NCI-H1436 treated with DMSO at 0.1 percent for 48 hours (cell line): ENCODE data around the gene DENND2A.

Source experiments
- DNase-seq: peaks from one replicate; lab custom pipeline; 2025; lab: John Stamatoyannopoulos, UW

DENND2A gene

DNA sequence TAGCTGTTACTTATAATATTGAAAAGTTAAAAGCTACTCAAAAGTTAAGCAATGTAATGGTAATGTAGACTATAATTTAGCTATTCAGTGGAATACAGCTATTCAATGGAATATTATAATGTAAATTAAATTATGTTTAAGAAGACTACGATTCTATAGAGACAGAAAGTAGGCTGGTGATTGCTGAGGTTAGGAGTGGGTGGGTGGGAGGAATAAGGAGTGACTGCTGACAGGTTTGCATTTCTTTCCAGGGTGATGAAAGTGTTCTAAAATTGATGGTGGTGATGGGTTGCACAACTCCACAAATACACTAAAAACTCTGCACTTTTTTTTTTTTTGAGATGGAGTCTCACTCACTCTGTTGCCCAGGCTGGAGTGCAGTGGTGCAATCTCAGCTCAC, 21.4 kb downstream of the DENND2A start:
- no peak for DNase-seq

DNA sequence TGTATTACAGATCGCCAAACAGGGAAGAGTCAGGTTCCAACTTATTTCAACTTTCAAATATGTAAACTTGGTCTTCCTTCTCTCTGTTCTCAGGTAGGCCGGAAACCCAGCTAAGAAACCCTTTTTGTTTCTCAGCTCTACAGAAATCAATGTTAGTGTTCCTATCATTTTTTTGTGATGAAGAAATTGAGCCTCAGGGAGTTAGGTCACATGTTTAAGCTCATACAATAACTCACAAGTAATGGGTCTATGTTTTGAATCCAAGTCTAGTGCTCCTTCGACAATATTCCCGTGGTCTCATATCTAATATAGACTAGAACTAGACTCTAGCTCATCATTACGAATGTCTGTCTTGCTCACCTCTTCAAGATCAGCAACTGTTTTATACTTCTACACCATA, 22.3 kb downstream of the DENND2A start:
- no peak for DNase-seq

DNA sequence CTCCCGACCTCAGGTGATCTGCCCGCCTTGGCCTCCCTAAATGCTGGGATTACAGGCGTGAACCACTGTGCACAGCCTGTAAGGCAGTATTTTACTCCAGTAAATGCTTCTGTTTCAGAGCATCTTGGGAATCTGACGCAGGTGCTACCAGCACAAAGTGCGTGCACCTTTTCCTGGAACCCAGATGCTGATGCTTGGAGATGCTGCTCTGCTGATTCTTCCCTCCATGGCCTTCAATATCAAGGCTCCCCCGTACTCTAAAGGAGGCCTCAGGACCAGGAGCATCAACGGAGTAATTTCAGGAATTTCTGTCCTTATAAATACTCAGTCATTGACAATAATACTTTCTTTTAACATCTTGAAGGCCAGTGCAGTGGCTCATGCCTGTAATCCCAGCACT, 23.5 kb downstream of the DENND2A start:
- no peak for DNase-seq

DNA sequence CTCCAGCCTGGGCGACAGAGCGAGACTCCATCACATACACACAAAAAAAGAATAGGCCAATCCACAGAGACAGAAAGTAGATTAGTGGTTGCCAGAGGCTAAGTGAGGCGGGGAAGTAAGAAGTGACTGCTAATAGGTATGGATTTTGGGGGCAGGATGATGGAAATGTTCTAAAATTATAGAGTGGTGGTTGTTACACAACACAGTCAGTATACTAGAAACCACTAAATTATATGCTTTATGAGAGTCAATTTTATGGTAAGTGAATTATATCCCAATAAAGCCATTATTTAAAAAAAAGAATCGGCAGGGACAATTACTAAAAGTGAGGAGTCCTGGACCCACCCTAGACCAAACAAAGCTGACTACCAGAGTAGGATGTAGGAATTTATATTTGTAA, 24.3 kb downstream of the DENND2A start:
- no peak for DNase-seq

DNA sequence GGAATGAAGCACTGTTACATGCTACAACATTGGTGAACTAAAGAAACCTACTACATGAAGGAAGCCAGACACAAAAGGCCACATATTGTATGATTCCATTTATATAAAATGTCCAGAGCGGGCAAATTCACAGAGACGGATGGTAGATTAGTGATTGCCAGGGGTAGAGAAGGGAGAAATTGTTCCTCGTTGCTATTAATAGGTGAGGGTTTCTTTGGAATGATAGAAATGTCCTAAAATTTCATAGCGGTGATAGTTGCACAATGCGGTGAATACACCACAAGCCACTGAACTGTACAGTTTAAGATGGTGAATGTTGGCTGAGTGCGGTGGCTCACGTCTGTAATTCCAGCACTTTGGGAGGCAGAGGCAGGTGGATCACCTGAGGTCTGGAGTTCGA, 29.0 kb downstream of the DENND2A start:
- DNase-seq: no peak

DNA sequence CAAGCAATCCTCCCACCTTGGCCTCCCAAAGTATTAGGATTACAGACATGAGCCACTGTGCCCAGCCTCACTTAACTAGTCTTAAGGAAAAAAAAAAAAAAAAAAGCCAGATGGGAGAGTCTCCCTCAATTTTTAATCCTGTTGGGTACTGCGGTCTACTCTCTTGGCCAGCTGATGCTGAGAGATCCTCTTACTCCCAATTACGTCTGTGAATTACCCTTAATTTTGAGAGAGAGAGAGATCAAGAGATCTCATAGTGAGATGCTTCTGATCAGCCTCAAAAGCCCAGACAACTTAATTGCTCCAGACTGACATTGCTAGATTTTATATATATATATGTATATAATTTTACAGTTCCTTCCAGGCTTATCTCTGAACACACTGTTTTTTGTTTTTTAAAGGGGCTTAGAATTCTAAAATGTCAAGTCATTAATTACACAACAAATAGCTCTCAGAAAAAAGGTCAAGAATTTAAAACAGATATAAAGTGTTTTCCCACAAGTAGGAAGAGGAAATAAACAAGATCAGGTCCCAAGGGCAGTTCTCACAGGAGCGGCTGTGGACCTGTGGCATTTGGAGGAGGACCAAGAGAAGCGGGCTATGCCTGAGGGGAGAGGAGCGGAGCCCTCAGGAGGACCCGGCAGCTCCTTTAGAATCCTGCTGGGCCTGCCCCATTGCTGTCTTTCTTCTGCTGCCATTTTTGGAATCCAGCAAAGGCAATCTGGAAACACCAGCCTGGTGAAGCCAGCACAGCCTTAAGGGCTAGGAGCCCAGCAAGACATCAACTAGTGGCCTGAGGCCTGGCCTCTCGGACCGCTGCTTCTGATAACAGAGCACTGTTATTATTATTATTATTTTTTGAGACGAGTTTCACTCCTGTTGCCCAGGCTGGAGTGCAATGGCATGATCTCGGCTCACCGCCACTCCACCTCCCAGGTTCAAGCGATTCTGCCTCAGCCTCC, 30.1 kb downstream of the DENND2A start:
- DNase-seq: no peak

DNA sequence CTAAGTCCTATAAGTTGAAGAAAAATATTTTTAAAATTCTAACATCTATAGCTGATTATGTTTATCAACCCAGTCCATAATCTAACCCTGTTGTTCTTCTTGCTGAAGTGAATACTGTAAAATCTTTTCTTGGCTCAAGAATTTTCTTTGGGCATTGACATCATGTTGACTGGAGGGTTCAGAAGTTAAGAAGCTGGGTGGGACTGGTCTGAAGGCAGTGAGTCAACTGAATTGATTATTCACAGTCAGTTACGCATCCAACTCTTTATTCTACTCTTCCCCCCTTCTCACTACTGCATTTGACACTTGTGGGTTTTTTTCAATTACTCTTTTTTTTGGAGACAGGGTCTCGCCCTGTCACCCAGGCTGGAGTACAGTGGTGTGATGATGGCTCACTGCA, 31.0 kb downstream of the DENND2A start:
- DNase-seq: no peak

DNA sequence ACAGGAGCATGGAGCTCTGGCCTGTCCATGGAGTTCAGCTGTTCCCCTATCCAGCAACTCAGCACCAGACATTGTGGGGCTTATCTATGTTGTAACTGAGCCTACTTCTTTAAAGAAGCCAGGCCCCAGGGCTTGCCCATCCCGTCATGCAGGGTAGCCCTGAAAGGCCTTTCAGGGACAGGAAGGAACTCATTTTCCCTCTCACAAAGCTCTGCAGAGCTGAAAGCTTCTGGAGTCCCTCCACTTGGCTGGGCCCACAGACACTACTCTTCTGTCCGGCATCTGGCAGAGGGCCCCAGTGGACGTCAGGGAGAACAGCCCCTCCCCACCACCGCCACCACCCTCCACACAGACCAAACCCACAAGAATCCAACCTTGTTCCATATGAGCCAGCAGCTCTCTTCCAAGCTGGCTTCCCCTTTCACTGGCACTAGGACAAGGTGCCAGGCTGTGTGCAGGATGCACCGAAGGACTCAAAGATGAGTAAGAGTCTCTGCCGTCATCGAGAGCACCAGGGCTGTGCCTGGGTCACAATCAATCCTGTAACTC, 33.1 kb downstream of the DENND2A start:
- DNase-seq: no peak

DNA sequence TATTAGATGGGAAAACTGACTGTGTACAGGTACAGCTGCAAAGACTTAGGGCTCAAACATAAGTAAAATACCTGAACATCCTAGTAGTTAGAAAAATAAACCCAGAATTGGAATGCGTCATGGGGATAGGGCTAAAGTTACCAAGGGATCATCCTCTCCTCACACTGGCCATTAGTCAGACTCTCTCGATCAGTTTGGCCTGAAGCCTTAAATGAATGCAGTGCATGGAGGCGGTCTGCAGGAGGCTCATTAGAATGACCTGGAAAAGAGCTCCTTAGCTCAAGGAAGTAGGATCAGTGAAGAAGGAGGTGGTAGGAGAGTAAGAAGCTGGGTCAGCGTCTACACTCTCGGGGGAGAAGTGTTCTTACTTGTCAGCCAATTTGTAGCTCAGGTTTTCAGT, 35.3 kb downstream of the DENND2A start:
- DNase-seq: no peak

DNA sequence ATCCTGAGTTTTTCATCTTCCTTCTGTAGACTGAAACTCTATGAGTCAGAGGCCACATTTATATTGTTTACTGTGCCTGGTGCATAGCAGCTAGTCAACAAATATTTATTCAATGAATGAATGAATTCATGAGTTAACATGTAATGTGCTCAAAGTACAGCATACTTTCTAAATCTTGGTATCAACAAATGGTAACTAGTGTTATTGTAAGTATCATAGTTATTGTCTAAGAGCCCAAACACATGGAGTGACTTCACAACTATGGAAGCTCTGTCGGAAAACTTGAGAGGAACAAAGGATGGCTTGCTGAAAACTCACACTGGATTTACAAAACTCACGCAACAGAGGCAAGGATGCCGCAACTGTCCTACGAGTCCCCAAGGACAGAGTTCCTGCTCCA, 35.9 kb downstream of the DENND2A start:
- no peak for DNase-seq

DNA sequence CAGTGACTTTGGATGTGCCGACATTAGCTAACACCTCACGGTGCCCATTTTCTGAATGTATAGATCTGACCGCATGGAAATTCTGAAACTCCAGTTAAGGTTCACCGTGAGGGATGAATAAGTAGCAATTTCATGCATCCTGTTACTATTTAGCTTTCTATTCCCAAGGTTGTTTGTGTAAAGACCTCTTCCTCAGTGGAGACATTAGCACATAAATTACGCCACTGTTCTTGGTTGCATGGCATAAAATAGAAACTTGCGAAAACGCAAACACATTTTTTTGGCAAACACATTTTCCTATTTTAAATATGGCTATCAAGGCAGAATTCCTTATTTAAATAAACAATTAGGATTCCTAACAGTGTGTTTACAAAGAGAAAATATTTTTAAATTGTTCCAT, 36.5 kb downstream of the DENND2A start:
- DNase-seq: no peak

DNA sequence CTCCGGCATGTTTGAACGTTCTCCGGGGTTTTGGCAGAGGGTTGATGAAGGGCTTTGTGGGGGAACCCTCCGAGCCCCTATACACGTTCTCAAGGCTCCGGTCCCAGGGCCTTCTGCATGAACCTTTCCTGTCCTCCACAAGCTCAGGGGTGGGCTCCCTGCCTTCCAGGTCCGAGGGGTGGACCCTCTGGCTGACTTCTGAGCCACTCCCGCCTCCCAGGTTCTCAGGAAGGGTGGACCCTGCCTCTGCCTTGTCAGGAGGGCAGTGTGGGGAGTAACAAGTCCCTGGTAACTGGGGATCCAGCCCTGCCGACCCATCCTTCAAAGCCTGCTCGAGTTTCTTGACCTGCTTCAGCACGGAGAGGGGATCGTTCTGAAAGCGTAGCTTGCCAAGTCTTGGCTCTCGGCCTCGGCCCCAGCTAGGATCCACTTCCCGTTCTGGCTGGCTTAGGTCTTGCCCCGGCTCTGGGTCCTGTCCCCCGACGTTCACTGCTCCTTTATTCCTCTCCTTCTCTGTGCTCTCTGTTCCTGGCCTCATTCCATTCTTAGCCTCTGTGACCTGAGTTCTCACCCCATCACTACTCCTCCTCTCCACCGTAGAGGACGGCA, 38.9 kb downstream of the DENND2A start:
- DNase-seq: no peak

DNA sequence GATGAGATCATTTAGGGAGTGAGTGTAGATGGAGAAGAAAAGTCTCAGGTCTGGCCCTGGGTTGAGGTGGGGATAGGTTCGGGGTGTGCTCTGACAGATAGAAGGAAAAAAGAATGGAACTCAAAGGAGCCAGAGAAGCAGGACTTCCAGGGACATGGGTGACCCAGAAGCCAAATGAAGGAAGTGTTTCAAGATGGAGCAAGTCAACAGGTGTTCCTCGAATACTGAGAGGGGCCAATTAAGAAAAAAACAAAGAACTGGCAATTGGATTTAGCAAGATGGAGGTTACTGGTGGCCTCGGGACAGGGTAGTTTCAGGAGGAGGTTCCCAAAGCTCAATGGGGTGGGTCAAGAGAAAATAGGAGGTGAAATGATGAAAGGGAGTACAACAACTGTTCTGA, 40.3 kb downstream of the DENND2A start:
- DNase-seq: no peak

DNA sequence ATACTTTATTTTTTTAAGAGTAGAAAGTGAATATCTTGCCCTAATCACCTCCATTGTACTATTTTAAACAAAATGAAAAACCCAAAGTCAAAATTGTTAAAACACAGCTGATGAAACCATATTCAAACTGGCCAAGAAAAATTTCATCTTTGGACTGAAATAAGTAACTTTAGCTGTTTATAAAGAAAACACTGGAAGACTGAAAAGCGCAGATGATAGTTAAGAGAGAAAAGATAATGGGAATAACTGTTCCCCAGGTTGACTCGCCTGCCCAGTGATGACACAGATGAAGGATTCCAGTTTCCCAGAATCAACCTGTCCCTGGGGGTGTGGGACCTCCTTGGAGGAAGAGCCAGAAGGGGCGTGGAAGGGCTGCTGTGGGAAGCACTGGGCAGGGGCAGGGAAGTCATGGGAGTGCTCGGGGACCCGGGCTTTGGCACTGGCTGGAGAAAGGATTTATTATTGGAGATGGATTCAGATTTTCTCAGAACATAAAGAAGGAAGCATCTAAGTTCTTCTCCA, 43.1 kb downstream of the DENND2A start:
- no peak for DNase-seq

DNA sequence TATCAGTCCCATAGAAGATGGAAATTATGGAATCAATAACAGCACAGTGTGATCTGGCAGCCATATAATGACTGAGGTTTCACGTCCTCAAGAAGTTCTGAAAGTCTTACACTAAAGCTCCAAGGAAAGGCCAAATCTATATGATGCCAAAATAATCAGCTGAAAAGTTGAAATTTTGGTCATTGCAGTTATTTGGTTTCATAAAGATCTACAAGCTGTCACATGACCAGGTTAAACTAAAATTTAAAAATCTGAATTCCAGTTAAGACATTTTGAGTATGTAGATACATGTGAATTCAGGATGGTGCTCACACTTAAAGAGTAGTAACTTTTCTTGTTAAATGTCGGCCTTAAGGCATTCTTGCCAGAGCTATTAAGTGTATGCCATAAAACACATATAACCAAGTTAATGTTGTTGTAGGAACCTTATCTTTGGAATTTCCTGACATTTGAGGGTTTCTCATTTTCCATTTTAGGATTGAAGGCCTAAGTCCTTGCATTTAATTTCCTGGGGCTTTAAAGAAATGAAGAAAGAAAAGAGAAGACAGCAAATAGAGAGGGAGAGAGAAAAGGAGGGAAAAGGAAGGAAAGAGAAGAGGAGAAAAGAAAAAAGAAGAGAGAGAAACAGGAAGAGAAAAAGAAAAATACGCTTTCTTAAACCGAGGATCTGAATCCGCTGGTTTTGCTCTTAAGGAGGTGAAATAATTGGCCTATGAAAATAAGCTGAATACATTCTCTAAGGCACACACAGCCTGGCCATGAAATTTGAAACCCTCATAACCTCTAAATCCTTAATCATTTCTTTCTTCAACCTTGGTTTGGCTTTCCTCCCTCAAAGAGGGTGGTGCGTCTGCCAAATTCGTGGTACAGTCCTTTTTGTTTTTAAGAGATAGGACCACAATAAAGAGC, 43.8 kb downstream of the DENND2A start:
- DNase-seq: no peak

DNA sequence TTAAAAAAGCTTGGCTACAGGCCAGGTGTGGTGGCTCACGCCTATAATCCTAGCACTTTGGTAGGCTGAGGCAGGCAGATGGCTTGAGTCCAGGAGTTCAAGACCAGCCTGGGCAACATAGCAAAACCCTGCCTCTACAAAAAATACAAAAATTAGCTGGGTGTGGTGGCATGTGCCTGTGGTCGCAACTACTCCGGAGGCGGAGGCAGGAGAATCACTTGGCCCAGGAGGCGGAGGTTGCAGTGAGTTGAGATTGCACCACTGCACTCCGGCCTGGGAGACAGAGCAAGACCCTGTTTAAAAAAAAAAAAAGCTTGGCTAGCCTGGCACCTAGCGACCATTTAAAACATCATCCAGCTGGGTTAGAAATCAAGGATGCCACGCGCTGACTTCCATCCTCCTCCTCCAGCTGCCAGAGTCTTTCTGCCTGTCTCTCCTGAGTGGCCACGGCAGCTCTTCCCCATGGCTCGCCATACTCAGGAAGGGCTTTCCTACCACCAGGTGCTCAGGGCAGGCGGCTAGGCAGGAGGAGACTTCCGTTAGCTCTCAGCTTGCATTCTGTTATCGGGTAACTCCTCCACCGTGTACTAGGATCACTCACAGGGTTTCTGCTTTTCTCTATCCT, 45.0 kb downstream of the DENND2A start:
- DNase-seq: no peak

DNA sequence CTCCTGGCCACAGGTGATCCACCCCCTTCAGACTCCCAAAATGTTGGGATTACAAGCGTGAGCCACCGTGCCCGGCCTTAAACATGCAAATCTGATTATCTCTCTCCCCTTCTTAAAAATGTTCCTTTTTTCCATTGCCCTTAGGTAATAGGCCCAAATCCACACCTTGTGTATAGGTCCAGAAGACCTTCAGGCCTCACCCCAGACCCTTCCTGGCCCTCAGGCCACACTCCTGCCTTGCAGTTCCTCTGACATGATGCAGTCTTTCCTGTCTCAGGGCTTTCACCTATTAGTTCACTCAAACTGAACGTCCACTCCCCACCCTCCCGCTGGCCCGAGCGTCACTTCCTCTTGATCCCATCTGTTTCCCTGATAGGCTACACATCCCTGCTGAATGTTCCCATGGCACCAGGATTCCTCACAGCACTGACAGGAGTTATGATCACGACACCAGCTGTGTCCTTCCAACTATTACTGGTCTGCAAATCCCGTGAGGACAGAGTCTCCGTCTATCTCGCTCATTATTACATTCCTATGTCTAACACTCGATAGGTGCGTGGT, 46.4 kb downstream of the DENND2A start:
- no peak for DNase-seq

DNA sequence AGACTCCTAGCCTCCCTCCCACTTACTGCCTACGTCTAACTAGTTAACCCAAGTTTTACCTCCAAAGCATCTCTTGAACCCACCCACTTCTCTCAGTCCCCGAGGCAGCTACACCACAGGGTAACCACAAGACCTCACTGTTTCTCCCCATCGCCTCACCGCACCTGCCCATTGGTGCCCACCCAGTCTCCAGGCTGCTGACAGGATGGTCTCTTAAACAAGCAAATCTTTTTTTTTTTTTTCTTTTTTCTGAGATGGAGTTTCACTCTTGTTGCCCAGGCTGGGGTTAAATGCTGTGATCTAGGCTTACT, 47.0 kb downstream of the DENND2A start:
- no peak for DNase-seq

DNA sequence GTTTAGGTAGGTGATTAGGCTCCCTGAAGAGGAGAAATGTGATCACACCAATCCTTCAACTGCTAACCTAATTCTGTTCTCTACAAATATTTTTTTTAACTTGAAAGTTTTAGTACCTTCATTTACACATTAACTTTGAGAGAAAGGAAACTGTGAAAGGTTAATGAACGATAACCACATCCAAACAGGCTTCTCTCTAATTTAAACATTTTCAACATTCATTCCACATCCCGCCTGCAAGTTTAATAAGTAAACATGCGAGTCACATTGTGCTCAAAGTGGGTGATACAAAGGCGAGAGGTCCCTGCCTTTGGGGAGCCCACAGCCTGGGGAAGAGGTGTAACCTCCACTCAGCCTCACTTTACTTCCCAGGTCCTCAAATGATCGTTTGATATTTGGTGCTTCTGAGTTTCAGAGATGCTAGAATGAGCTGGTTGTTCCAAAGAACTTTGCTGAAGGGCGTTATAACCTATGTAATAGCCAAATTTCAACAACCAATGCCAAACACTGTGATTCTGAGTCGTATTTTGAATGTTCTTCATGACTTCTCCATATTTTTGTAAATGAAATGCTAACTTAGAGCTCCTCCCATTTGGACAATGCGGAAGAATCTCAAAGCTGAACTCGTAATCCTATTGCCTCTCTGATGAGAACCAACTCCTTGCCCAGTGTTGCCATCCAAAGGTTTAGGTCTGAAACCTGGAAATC, 47.5 kb downstream of the DENND2A start:
- no peak for DNase-seq

DNA sequence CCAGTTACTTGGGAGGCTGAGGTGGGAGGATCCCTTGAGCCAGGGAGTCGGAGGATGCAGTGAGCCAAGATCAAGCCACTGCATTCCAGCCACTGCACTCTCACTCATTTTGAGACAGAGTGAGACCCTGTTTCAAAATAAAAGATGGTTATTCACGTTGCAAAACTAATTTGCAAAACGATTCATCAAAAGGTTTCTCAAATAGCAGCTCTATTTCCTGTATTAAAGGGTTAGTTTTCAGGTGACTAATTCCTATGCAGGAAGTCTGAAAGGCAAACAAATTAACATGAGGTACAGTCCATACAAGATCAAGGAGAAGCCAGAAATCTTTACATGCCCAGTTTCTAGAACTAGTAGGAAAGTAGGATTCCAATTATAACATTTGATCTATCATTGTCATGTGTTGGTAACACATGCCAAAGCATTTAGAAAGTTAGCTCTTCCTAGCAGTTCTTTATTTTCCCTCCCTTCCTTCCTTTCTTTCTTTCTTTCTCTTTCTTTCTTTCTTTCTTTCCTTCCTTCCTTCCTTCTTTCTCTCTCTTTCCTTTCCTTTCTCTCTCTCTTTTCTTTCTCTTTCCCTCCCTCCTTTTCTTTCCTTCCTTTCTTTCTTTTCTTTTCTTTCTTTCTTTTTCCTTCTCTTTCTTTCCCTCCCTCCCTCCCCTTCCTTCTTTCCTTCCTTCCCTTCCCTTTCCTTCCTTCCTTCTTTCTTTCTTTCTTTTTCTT, 49.3 kb downstream of the DENND2A start:
- no peak for DNase-seq
